Activated naive CD4-positive, alpha-beta T cell treated with anti-CD3 and anti-CD28 coated beads, Interleukin-2, amount 10 ng/mL, durations not matched to agents 5 hours and 36 hours (primary cell): Measurements from ENCODE around the gene FIGLA. TPM values are rescaled to one million over a fixed set of nuclear protein-coding genes. Genes with fewer than 3 reads are reported as not detected.

ENCODE experiments used
- total RNA-seq, 2 experiments: library from RNA; stranded (reverse); gene quantifications; one replicate each; pipeline ENCODE4 v1.2.3, GENCODE V29; 2021

Gene FIGLA, protein sequence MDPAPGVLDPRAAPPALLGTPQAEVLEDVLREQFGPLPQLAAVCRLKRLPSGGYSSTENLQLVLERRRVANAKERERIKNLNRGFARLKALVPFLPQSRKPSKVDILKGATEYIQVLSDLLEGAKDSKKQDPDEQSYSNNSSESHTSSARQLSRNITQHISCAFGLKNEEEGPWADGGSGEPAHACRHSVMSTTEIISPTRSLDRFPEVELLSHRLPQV
- not detected for total RNA-seq

GRCh38 chr2:70790136-70790828, at the start of gene FIGLA:
TSS of gene FIGLA (minus strand) at chr2:70790643. CDS start at chr2:70790638, 5 bp downstream.

GRCh38 chr2:70835643-70836042, 45.2 kb upstream of the FIGLA start, which contains the start of gene CD207:
TSS of gene CD207 (minus strand) at chr2:70835816. CDS start at chr2:70835776, 40 bp downstream.

DNA sequence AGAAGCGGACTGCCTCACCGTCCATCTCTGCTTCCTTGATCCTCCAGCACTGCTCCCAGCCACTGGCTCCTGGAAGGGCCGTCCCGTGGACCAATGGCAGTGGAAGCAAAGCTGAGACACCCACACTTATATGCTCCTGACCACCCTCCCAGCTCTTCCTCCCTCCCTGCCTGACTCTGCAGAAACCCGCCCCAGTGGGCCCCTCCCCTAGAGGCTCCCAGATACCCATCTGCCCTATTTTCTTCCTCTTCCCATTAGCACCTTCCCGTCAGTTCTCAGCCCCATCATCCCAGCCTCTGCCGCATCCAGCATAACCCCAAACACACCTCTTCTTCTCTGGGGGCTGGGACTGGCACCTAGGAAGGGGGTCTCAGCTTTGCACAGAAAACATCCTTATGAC, 30.1 kb upstream of the FIGLA start, which contains the start of gene CLEC4F:
TSS of gene CLEC4F (minus strand) at position 101 of the 400 bp plus-strand sequence. CDS start at position 25, 76 bp downstream.

GRCh38 chr2:70767699-70768589, 22.5 kb downstream of the FIGLA start, which contains the start of gene ADD2:
TSS of gene ADD2 (minus strand) at chr2:70768200. CDS start at chr2:70706408, 61,792 bp downstream.

Other genes with a start within 250 kb of the FIGLA start
- gene TGFA, start 236.8 kb downstream of the FIGLA start, total RNA-seq: not detected
- 10 to 100 TPM; 18.6 to 18.8 TPM for gene ADD2, start 22.4 kb downstream of the FIGLA start, total RNA-seq
- not detected for gene CLEC4F, start 30.0 kb upstream of the FIGLA start, total RNA-seq
- not detected for gene CD207, start 45.2 kb upstream of the FIGLA start, total RNA-seq
- gene VAX2, start 109.9 kb upstream of the FIGLA start, total RNA-seq: not detected
- not detected for gene ATP6V1B1, start 145.3 kb upstream of the FIGLA start, total RNA-seq
- not detected for gene ANKRD53, start 188.0 kb upstream of the FIGLA start, total RNA-seq
- 10 to 100 TPM; 45.4 to 50.9 TPM for gene TEX261, start 204.2 kb upstream of the FIGLA start, total RNA-seq